PC-3 (cell line): Measurements from ENCODE around the gene PRPF40B. TPM values are rescaled to one million over a fixed set of nuclear protein-coding genes. Genes with fewer than 3 reads are reported as not detected.

Experiments
- ATAC-seq: fragments of 200-7000 bp; cut with Tn5 transposase; 2 replicates; pipeline ENCODE4 v1.9.1; 2020; ENCODE audit warnings: mild to moderate bottlenecking, moderate library complexity
- BruUV-seq: library from RNA; stranded (reverse); fragments of 400-500 nt; replicated peaks from 2 replicates; lab custom pipeline; 2021; lab: Mats Ljungman, UMichigan
- CTCF ChIA-PET: fragments of 300-600 bp; sonication (Branson Sonifier 250); formaldehyde crosslinking; loops from one replicate; lab custom pipeline; 2022; ENCODE audit warnings: antibody characterized with exemption; lab: Charles Lee
- POLR2A ChIA-PET: fragments of 300-600 bp; sonication (Branson Sonifier 250); formaldehyde crosslinking; loops from one replicate; lab custom pipeline; 2022; ENCODE audit warnings: antibody characterized with exemption; ENCODE audit not compliant: unreplicated experiment; lab: Charles Lee
- DNase-seq: peaks from one replicate; pipeline ENCODE4 v3.0.0-alpha.2; 2015
- H2AFZ ChIP-seq: fragments of 300-600 bp; sonication (generic); 2 replicates; pipeline ENCODE4 v1.6.0; 2016; ENCODE audit warnings: antibody characterized with exemption, low read length
- H3F3A ChIP-seq: fragments of 300-600 bp; sonication (generic); one replicate; pipeline ENCODE4 v1.6.0; 2017; ENCODE audit warnings: antibody characterized with exemption, low read length, control low read depth, mild to moderate bottlenecking; ENCODE audit not compliant: unreplicated experiment
- H3K27ac ChIP-seq: fragments of 300-600 bp; sonication (generic); 2 replicates; pipeline ENCODE4 v1.5.1; 2016; ENCODE audit warnings: mild to moderate bottlenecking, low read length
- H3K27me3 ChIP-seq: fragments of 300-600 bp; sonication (generic); 2 replicates; pipeline ENCODE4 v1.6.1; 2016; ENCODE audit warnings: low read length, mixed read lengths
- H3K36me3 ChIP-seq: fragments of 300-600 bp; sonication (generic); 2 replicates; pipeline ENCODE4 v1.6.1; 2016; ENCODE audit warnings: low read depth, mixed run types, low read length, mixed read lengths
- H3K4me1 ChIP-seq: fragments of 300-600 bp; sonication (generic); 2 replicates; pipeline ENCODE4 v1.5.1; 2016; ENCODE audit warnings: low read length; ENCODE audit not compliant: insufficient read depth
- H3K4me2 ChIP-seq: fragments of 300-600 bp; sonication (generic); 2 replicates; pipeline ENCODE4 v1.6.0; 2016; ENCODE audit warnings: low read length
- H3K4me3 ChIP-seq: fragments of 300-600 bp; sonication (generic); 2 replicates; pipeline ENCODE4 v1.5.1; 2016; ENCODE audit warnings: mild to moderate bottlenecking, low read length, mixed read lengths
- H3K79me2 ChIP-seq: fragments of 300-600 bp; sonication (generic); 2 replicates; pipeline ENCODE4 v1.6.1; 2017; ENCODE audit warnings: low read length, mixed read lengths
- H3K9ac ChIP-seq: fragments of 300-600 bp; sonication (generic); 2 replicates; pipeline ENCODE4 v1.6.0; 2016; ENCODE audit warnings: mild to moderate bottlenecking, low read length
- H3K9me2 ChIP-seq: fragments of 300-600 bp; sonication (generic); replicated peaks from 2 replicates; pipeline ENCODE4 v1.6.1; 2016; ENCODE audit warnings: mixed run types, low read length, mixed read lengths
- H3K9me3 ChIP-seq: fragments of 300-600 bp; sonication (generic); 2 replicates; pipeline ENCODE4 v1.6.1; 2016; ENCODE audit warnings: low read length, mixed read lengths
- H4K20me1 ChIP-seq: fragments of 300-600 bp; sonication (generic); 2 replicates; pipeline ENCODE4 v1.6.1; 2016; ENCODE audit warnings: low read length, mixed read lengths
- EZH2 ChIP-seq: fragments of 300-600 bp; sonication (generic); IDR thresholded peaks from one replicate; pipeline ENCODE4 v1.6.1; 2017; ENCODE audit warnings: antibody characterized with exemption, mild to moderate bottlenecking, low read length; ENCODE audit not compliant: unreplicated experiment
- EZH2phosphoT487 ChIP-seq: fragments of 300-600 bp; sonication (generic); IDR thresholded peaks from 2 replicates; pipeline ENCODE4 v1.6.1; 2018; ENCODE audit warnings: mild to moderate bottlenecking, antibody characterized with exemption, low read length, borderline replicate concordance
- intact Hi-C: fragments of 100-400 bp; cut with micrococcal nuclease; formaldehyde crosslinking; loops from 2 replicates; pipeline ENCODE4 v1.9.0; 2023
- total RNA-seq: library from RNA; depleted of rRNA; stranded (reverse); fragments of >200 nt; gene quantifications from 2 replicates; pipeline ENCODE4 v1.2.3, GENCODE V29; 2014
- TF ChIP-seq, protein P1 (sequence below): fragments of 300-600 bp; sonication (generic); conservative IDR thresholded peaks from 2 replicates; pipeline ENCODE4 v1.5.1; 2017; ENCODE audit warnings: antibody characterized with exemption, low read depth, mild to moderate bottlenecking, low read length

The PRPF40B gene
- total RNA-seq, 1 experiment from 2014 or later: 17.7 TPM

DNA sequence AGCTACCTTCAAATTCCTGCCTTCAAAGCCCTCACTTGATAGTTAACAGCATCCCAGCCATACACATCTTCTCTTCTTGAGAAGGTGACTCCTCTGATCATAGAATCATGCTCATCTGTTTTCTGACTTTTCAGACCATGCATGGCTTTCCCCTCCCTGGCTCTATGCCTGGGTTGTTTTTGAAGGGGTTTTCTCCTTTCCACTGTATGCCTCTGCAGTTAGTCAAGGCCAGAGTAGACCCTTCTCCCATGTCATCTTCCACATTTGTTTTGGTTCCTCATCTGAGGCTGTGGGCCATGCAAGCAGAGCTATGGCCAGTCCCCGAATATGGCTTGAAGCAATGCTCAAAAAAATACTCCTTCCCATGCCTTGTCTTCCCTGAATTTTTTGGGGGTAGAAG lies 41.2 kb upstream of the PRPF40B start:
- Histone ChIP-seq H3K27me3 (no peaks in the 10 kb centered on the region), H3K4me2 (no peak overlapping the region), H3K79me2 (no peaks in the 10 kb centered on the region), H3K4me1 (no peaks in the 10 kb centered on the region; the same call in 1 of the 2 replicates), H3K27ac (no peak overlapping the region), H4K20me1 (no peaks in the 10 kb centered on the region), H3K36me3 (peaks cover 10% of the 10 kb centered on the region; the same call in 1 of the 2 replicates), H2AFZ (no peak overlapping the region), H3F3A (no peaks in the 10 kb centered on the region), H3K9me3 (no peaks in the 10 kb centered on the region), H3K9ac (no peak overlapping the region), H3K4me3 (no peak overlapping the region), H3K9me2 (no peaks in the 10 kb centered on the region)
- ATAC-seq: no peak
- BruUV-seq: no TSS peak
- DNase-seq: no peak
- POLR2A ChIA-PET: no interaction called here
- intact Hi-C loops: no loop called here
- TF ChIP-seq EZH2: no peak
- CTCF ChIA-PET: no interaction called here

DNA sequence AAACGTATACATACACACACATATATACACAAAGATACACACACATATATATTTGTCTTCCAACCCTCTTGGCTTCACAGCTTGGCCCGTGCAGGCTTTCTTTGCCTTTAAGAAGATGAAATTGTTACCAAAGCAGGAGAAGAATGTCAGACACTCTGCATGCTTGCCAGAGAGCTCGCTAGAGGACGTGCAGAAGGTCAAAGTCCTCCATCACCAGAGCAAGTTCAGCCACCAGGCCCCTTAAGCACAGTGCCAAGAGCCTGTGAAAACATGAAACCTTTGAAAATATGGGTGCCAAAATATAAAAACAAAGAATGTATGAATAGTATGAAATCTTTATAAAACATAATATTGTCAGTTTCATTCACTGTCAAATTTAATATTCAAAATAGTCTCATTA lies 40.5 kb upstream of the PRPF40B start:
- ChIA-PET POLR2A (no interaction called here), CTCF (no interaction called here)
- ATAC-seq (no peak), DNase-seq (no peak)
- no peak overlapping the region for H3K9ac ChIP-seq
- H3K4me1 ChIP-seq: no peaks in the 10 kb centered on the region; the same call in 1 of the 2 replicates
- H3K27me3 ChIP-seq: no peaks in the 10 kb centered on the region
- no peaks in the 10 kb centered on the region for H3K9me3 ChIP-seq
- no peak overlapping the region for H2AFZ ChIP-seq
- intact Hi-C loops: no loop called here
- H3K36me3 ChIP-seq: peaks cover 10% of the 10 kb centered on the region; the same call in 1 of the 2 replicates
- BruUV-seq: no TSS peak
- H3K4me2 ChIP-seq: no peak overlapping the region
- TF ChIP-seq, protein P1, sequence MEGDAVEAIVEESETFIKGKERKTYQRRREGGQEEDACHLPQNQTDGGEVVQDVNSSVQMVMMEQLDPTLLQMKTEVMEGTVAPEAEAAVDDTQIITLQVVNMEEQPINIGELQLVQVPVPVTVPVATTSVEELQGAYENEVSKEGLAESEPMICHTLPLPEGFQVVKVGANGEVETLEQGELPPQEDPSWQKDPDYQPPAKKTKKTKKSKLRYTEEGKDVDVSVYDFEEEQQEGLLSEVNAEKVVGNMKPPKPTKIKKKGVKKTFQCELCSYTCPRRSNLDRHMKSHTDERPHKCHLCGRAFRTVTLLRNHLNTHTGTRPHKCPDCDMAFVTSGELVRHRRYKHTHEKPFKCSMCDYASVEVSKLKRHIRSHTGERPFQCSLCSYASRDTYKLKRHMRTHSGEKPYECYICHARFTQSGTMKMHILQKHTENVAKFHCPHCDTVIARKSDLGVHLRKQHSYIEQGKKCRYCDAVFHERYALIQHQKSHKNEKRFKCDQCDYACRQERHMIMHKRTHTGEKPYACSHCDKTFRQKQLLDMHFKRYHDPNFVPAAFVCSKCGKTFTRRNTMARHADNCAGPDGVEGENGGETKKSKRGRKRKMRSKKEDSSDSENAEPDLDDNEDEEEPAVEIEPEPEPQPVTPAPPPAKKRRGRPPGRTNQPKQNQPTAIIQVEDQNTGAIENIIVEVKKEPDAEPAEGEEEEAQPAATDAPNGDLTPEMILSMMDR: no peak
- TF ChIP-seq EZH2phosphoT487 (no peak), EZH2 (no peak)
- no peaks in the 10 kb centered on the region for H3K79me2 ChIP-seq
- H3F3A ChIP-seq: no peaks in the 10 kb centered on the region
- no peak overlapping the region for H3K27ac ChIP-seq
- H4K20me1 ChIP-seq: no peaks in the 10 kb centered on the region
- H3K9me2 ChIP-seq: no peaks in the 10 kb centered on the region
- H3K4me3 ChIP-seq: no peak overlapping the region

DNA sequence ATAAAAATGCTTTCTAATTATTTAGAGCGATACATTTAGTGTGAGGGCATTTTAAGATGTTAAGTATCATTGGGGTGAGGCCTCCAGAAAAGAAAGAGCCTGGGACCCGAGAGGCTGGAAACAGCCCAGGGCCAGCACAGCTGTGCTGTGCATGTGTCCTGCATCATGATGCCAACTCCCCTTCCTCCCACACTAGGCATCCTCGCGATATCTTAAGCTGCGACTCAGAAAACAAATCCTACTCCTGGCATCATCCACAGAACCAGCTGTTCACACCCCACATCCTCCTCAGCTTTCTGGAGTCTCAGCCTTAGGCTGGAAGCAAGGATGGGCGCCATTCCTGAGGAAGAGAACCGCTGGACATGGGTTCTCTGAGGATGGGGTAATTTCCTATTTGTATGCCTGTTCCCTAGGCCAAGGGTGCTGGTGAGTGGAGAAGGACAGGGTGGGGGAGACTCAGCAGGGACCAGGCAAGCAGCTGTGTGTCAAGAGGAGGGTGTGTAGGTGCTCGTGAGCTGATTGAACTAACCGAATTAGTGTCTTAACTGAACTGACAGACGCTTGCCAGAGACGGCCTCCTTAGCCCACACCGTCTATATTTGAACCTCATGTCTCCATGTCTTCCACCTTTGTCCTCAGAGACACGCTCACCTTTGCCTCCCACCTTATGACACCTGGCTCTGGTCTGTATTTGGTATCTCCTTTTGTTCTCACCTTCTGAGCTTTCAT lies 39.8 kb upstream of the PRPF40B start:
- Histone ChIP-seq H3K27me3 (no peaks in the 10 kb centered on the region), H3K9ac (no peak overlapping the region), H3K4me2 (no peak overlapping the region), H3K36me3 (peaks cover 10% of the 10 kb centered on the region; the same call in 1 of the 2 replicates), H3K9me3 (no peaks in the 10 kb centered on the region), H3K4me1 (no peaks in the 10 kb centered on the region; the same call in 1 of the 2 replicates), H4K20me1 (no peaks in the 10 kb centered on the region), H2AFZ (no peak overlapping the region), H3K27ac (no peak overlapping the region), H3K9me2 (no peaks in the 10 kb centered on the region), H3F3A (no peaks in the 10 kb centered on the region), H3K4me3 (no peak overlapping the region), H3K79me2 (no peaks in the 10 kb centered on the region)
- BruUV-seq: no TSS peak
- ChIA-PET POLR2A (interaction anchor here (0.7 kb wide), 1 partner anchor 370 kb away, joined by 3 read pairs; no protein-coding TSS in a partner anchor), CTCF (no interaction called here)
- TF ChIP-seq EZH2phosphoT487 (no peak), EZH2 (no peak)
- TF ChIP-seq, protein P1: no peak
- peak; percentile 9; the same call in 1 of the 2 replicates for ATAC-seq
- DNase-seq: no peak
- intact Hi-C loops: no loop called here
